ENCODE data around the gene ESRRG. TPM values are rescaled to one million over a fixed set of nuclear protein-coding genes. Genes with fewer than 3 reads are reported as not detected.

Gene ESRRG
- total RNA-seq, 1 experiment from 2014 or later, result 0.44 TPM

GRCh38 chr1:216690603-216691002, 32.6 kb downstream of the ESRRG start:
- no peak for TF ChIP-seq CTCF (conservative IDR thresholded peaks at IDR 0.05)
- H3K14ac ChIP-seq (ENCODE audit: insufficient read depth, low read length), result no peak overlapping the region
- Mint-ChIP-seq H3K4me1 (peaks cover 21 to 28% of the 10 kb centered on the region in 2 experiments), H3K27ac (no peak overlapping the region), H3K36me3 (ENCODE audit: insufficient read depth in 1 of 3, low read depth in 3 of 3) (no peaks in the 10 kb centered on the region), H3K4me3 (no peak overlapping the region), H3K27me3 (ENCODE audit: low read depth) (no peaks in the 10 kb centered on the region), H3K9me3 (no peaks in the 10 kb centered on the region)
- H3K18ac ChIP-seq (ENCODE audit: insufficient read length, low read depth, low read length), result no peak overlapping the region
- no peak overlapping the region for H2BK15ac ChIP-seq (ENCODE audit: low read depth, low read length)
- no peak for DNase-seq
- H2BK20ac ChIP-seq (ENCODE audit: low read depth, low read length, poor library complexity, severe bottlenecking), result no peak overlapping the region
- H3T11ph ChIP-seq (ENCODE audit: low read length), result no peak overlapping the region
- no peaks in the 10 kb centered on the region for H3K23me2 ChIP-seq (ENCODE audit: insufficient read length, low read depth, low read length, poor library complexity, severe bottlenecking)
- no peak overlapping the region for H2AK5ac ChIP-seq (ENCODE audit: insufficient read length, low read length)
- H3K79me1 ChIP-seq (ENCODE audit: insufficient read depth, low read depth, low read length, poor library complexity, severe bottlenecking), result no peaks in the 10 kb centered on the region
- H4K8ac ChIP-seq (replicated peaks; ENCODE audit: insufficient read length, low read depth, low read length), result no peak overlapping the region
- no peak overlapping the region for H2AFZ ChIP-seq (ENCODE audit: low read length)
- H3K4ac ChIP-seq (ENCODE audit: low read depth, low read length), result no peak overlapping the region
- H2BK5ac ChIP-seq (ENCODE audit: insufficient read length, low read length), result no peak overlapping the region
- H2BK12ac ChIP-seq (ENCODE audit: insufficient read length, low read depth, low read length), result no peak overlapping the region
- no peaks in the 10 kb centered on the region for H3K79me2 ChIP-seq (ENCODE audit: insufficient read depth, low read length)
- no peak overlapping the region for H4K91ac ChIP-seq (ENCODE audit: insufficient read length, low read depth, low read length)
- no peak overlapping the region for H2BK120ac ChIP-seq (ENCODE audit: low read depth, low read length, poor library complexity, severe bottlenecking)
- H3K23ac ChIP-seq (ENCODE audit: insufficient read length, low read depth, low read length), result no peak overlapping the region
- no peak overlapping the region for H3K4me2 ChIP-seq (ENCODE audit: insufficient read depth, insufficient read length, low read length)
- H3K9ac ChIP-seq (ENCODE audit: extremely low read depth, insufficient read length, low read length), result no peak overlapping the region
- no peaks in the 10 kb centered on the region for H4K20me1 ChIP-seq (ENCODE audit: control insufficient read depth, insufficient read depth, insufficient read length)
- no peaks in the 10 kb centered on the region for H3K27me3 ChIP-seq (ENCODE audit: insufficient read depth, low read length)
- no peaks in the 10 kb centered on the region for H3K9me3 ChIP-seq (ENCODE audit: control insufficient read depth, low read depth, low read length)
- no peak overlapping the region for H4K5ac ChIP-seq (ENCODE audit: insufficient read length, low read depth, low read length)
- peaks cover 3% of the 10 kb centered on the region; the same call in 1 of the 2 replicates for H3K4me1 ChIP-seq (ENCODE audit: insufficient read depth, low read length)
- H3K56ac ChIP-seq (ENCODE audit: insufficient read length, low read depth, low read length), result no peak overlapping the region
- no CpG with 5 or more reads among the region's 1 CpG for WGBS (ENCODE audit: extremely low coverage, insufficient read length, low lambda C conversion rate)
- no peak overlapping the region for H3K27ac ChIP-seq (ENCODE audit: insufficient read length, low read depth, low read length)

All from H9 (cell line).